Uterus (tissue), 4 donors: ENCODE results near the gene SGK1. TPM values are rescaled to one million over a fixed set of nuclear protein-coding genes. Genes with fewer than 3 reads are reported as not detected.
"Not testable (repeated sequence)": the region's sequence is repeated elsewhere in the genome, so short reads cannot be mapped to it uniquely, and the experiment has no call there.

Source experiments
- DNase-seq, 2 donors: peaks; one replicate each; pipeline ENCODE4 v3.0.0-alpha.2; 2019 to 2020
- H3K27ac ChIP-seq, 2 donors: fragments of 200-600 bp; sonication (generic); 1 replicate in 1 of 2; 2 replicates in 1 of 2; pipeline ENCODE4 v1.5.1; 2016 to 2018
- H3K27me3 ChIP-seq, 2 donors: fragments of 200-600 bp; sonication (generic); one replicate each; pipeline ENCODE4 v1.5.1; 2018 to 2019; ENCODE audit warnings: control low read depth in 1 of 2
- H3K36me3 ChIP-seq, 2 donors: fragments of 200-600 bp; sonication (generic); one replicate each; pipeline ENCODE4 v1.5.1; 2019; ENCODE audit warnings: control low read depth in 1 of 2
- H3K4me1 ChIP-seq, 2 donors: fragments of 200-600 bp; sonication (generic); one replicate each; pipeline ENCODE4 v1.5.1; 2018 to 2019; ENCODE audit warnings: control low read depth in 1 of 2
- H3K4me3 ChIP-seq, 2 donors: fragments of 200-600 bp; sonication (generic); 1 replicate in 1 of 2; 2 replicates in 1 of 2; pipeline ENCODE4 v1.5.1; 2018 to 2019; ENCODE audit warnings: mild to moderate bottlenecking in 1 of 2
- H3K9me3 ChIP-seq, 2 donors: fragments of 200-600 bp; sonication (generic); one replicate each; pipeline ENCODE4 v1.5.1; 2019; ENCODE audit warnings: control low read depth in 1 of 2
- POLR2A ChIP-seq, 2 donors: fragments of 450-650 bp; IDR thresholded peaks; one replicate each; pipeline ENCODE4 v1.6.1; 2016; ENCODE audit warnings: antibody characterized with exemption in 2 of 2, mild to moderate bottlenecking in 1 of 2, moderate library complexity in 1 of 2
- intact Hi-C: fragments of 100-400 bp; cut with DNase I; formaldehyde crosslinking; loops from one replicate; pipeline ENCODE4 v1.15.1; 2023; ENCODE audit warnings: low total_unique reads
- total RNA-seq, 4 donors: library from RNA; depleted of rRNA in 3 of 4; stranded (reverse); fragments of >200 nt in 3 of 4; gene quantifications; one replicate each; pipeline versions ENCODE4 v1.1.0 to v1.2.4, GENCODE V29; 2014 to 2023
- TF ChIP-seq, protein P1 (sequence below), 4 experiments: fragments of 200-600 bp in 2 of 4; fragments of 450-650 bp in 2 of 4; sonication (generic) in 2 of 4; IDR thresholded peaks; one replicate each; pipeline ENCODE4 v1.5.1; 2016 to 2019; ENCODE audit warnings: antibody characterized with exemption in 4 of 4, mild to moderate bottlenecking in 2 of 4, moderate library complexity in 1 of 4
- donor health status: DM: yes; HTN: yes; CAD: no.

SGK1 gene
- total RNA-seq, 4 donors from 2014 or later, result 47.1 to 75.0 (median 59.8) TPM

GRCh38 chr6:134322216-134322615 lies 4.3 kb upstream of the SGK1 start:
- no peak overlapping the region for H3K27ac ChIP-seq
- H3K36me3 ChIP-seq, result no peaks in the 10 kb centered on the region
- H3K4me3 ChIP-seq, result no peak overlapping the region
- intact Hi-C loops, result no loop called here
- no peak for TF ChIP-seq POLR2A (IDR thresholded peaks at IDR 0.05)
- TF ChIP-seq, protein P1, sequence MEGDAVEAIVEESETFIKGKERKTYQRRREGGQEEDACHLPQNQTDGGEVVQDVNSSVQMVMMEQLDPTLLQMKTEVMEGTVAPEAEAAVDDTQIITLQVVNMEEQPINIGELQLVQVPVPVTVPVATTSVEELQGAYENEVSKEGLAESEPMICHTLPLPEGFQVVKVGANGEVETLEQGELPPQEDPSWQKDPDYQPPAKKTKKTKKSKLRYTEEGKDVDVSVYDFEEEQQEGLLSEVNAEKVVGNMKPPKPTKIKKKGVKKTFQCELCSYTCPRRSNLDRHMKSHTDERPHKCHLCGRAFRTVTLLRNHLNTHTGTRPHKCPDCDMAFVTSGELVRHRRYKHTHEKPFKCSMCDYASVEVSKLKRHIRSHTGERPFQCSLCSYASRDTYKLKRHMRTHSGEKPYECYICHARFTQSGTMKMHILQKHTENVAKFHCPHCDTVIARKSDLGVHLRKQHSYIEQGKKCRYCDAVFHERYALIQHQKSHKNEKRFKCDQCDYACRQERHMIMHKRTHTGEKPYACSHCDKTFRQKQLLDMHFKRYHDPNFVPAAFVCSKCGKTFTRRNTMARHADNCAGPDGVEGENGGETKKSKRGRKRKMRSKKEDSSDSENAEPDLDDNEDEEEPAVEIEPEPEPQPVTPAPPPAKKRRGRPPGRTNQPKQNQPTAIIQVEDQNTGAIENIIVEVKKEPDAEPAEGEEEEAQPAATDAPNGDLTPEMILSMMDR (IDR thresholded peaks at IDR 0.05), result no peak
- no peaks in the 10 kb centered on the region for H3K9me3 ChIP-seq
- H3K27me3 ChIP-seq, result no peaks in the 10 kb centered on the region
- peaks cover 0 to 5% of the 10 kb centered on the region in 2 donors for H3K4me1 ChIP-seq
- DNase-seq, result no peak

GRCh38 chr6:134321246-134321645 lies 3.3 kb upstream of the SGK1 start:
- no peak overlapping the region for H3K27ac ChIP-seq
- no peaks in the 10 kb centered on the region for H3K27me3 ChIP-seq
- H3K4me1 ChIP-seq, result peaks cover 0 to 5% of the 10 kb centered on the region in 2 donors
- H3K9me3 ChIP-seq, result no peaks in the 10 kb centered on the region
- intact Hi-C loops, result no loop called here
- no peak for DNase-seq
- TF ChIP-seq, protein P1 (IDR thresholded peaks at IDR 0.05), result no peak
- TF ChIP-seq POLR2A (IDR thresholded peaks at IDR 0.05), result no peak
- H3K36me3 ChIP-seq, result no peaks in the 10 kb centered on the region
- H3K4me3 ChIP-seq, result no peak overlapping the region

DNA sequence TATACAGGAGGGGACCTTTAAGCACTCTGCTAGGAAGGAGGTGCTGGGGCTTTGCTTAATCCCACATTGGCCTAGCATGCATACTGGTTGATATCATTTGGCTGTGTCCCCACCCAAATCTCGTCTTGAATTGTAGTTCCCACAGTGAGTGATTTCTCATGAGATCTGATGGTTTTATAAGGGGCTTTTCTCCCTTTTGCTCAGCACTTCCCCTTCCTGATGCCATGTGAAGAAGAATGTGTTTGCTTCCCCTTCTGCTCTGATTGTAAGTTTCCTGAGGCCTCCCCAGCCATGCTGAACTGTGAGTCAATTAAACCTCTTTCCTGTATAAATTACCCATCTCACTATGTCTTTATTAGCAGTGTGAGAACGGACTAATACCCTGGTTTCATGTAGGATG lies 1.8 kb upstream of the SGK1 start:
- H3K4me1 ChIP-seq, H3K4me3 ChIP-seq, H3K27me3 ChIP-seq, H3K36me3 ChIP-seq, H3K9me3 ChIP-seq, intact Hi-C loops, DNase-seq, H3K27ac ChIP-seq: not testable (repeated sequence)

DNA sequence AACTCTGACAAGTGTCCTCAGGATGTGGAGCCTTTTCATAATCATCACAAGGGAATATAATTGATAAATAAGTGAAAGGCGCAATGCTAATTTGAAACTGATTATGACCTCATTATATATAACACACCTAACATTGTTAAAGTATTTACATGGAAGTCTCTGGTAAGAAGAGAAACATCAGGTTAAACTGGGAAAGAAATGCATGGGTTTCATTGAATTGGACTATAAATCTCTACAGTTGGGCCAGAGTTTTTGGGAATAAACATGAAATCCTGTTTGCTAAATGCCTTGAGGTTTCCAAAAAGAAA lies 1.0 kb upstream of the SGK1 start:
- intact Hi-C loops, result no loop called here

DNA sequence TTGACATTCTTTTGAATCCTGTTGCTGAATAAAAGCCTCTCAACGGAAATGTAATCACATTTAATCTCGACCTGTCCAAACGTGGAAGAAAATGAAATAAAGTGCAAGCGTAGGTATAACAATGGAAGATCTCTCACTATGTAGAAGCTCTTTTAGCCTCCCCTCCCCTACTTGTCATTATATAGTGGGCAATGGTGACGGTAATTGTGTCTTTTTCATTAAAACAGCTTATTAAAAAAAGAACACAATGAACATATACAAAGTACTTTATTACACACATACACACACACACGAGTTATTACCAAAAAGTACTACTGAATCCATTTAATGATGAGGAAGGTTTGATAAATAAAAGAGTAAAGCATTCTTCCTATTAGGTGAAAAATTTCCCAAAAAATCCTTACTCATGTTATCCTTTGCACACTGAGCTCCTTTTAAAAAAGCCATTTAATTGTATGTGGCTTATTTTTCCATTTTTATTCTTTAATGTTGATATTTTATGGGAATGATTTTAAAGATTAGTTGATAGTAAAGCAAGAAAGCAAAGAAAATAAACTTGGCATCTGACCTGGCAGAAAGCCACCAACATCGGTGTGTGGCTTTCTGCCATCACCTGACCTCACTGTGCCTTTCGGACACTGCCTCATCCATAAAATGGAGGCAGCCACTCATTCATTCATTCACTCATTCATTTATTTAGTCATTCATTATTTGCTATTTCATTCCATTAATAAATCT lies 493 bp upstream of the SGK1 start:
- intact Hi-C loops, result no loop called here
- Histone ChIP-seq H3K27ac (no peak overlapping the region), H3K27me3 (no peaks in the 10 kb centered on the region), H3K4me1 (peaks cover 0 to 5% of the 10 kb centered on the region in 2 donors), H3K36me3 (no peaks in the 10 kb centered on the region), H3K9me3 (no peaks in the 10 kb centered on the region), H3K4me3 (peak overlapping the region in 1 of 2 donors; percentile 50)
- DNase-seq, result no peak
- TF ChIP-seq POLR2A (IDR thresholded peaks at IDR 0.05), result no peak
- TF ChIP-seq, protein P1 (IDR thresholded peaks at IDR 0.05), result no peak

More for the DNA sequence above, 1.0 kb upstream of the SGK1 start:
- no peak for DNase-seq
- H3K27me3 ChIP-seq, result no peaks in the 10 kb centered on the region
- no peak overlapping the region for H3K4me3 ChIP-seq
- TF ChIP-seq, protein P1 (IDR thresholded peaks at IDR 0.05), result no peak
- TF ChIP-seq POLR2A (IDR thresholded peaks at IDR 0.05), result no peak
- H3K9me3 ChIP-seq, result no peaks in the 10 kb centered on the region
- H3K27ac ChIP-seq, result no peak overlapping the region
- no peaks in the 10 kb centered on the region for H3K36me3 ChIP-seq
- peaks cover 0 to 5% of the 10 kb centered on the region in 2 donors for H3K4me1 ChIP-seq
